ENCODE results near the gene DMAP1. TPM values are rescaled to one million over a fixed set of nuclear protein-coding genes. Genes with fewer than 3 reads are reported as not detected.

The DMAP1 gene
- total and polyA plus RNA-seq, 12 donors: 24.1 to 37.3 (median 28.6) TPM

GRCh38 chr1:44242746-44243145 is 29.5 kb downstream of the DMAP1 start:
- no peak overlapping the region for H3K27ac ChIP-seq
- DNase-seq (no peak), ATAC-seq (no peak)
- 88% methylated on average over 16 of the region's 16 CpGs for WGBS, 2 donors
- no peak overlapping the region for H3K4me3 ChIP-seq
- H3K36me3 ChIP-seq: peaks cover 0 to 29% (median 0%) of the 10 kb centered on the region in 9 donors
- peaks cover 12 to 28% (median 23%) of the 10 kb centered on the region in 9 donors for H3K4me1 ChIP-seq
- no peaks in the 10 kb centered on the region for H3K27me3 ChIP-seq
- H3K9me3 ChIP-seq: no peaks in the 10 kb centered on the region
- TF ChIP-seq CTCF (IDR thresholded peaks at IDR 0.05): no peak
- intact Hi-C loops (cut with DNase I): loop anchor here in 1 of 10 donors (5.0 kb wide), 1 partner anchor 50 kb away; no protein-coding TSS in a partner anchor

GRCh38 chr1:44243782-44244495 is 30.7 kb downstream of the DMAP1 start:
- ATAC-seq (no peak), DNase-seq (no peak)
- no peaks in the 10 kb centered on the region for H3K9me3 ChIP-seq
- H3K36me3 ChIP-seq: peaks cover 0 to 30% (median 0%) of the 10 kb centered on the region in 9 donors
- no peak overlapping the region for H3K27ac ChIP-seq
- H3K4me1 ChIP-seq: peaks cover 12 to 28% (median 22%) of the 10 kb centered on the region in 9 donors
- H3K27me3 ChIP-seq: no peaks in the 10 kb centered on the region
- intact Hi-C loops (cut with DNase I): loop anchor here in 1 of 10 donors (5.0 kb wide), 1 partner anchor 48 kb away; no protein-coding TSS in a partner anchor
- no peak for TF ChIP-seq CTCF (IDR thresholded peaks at IDR 0.05)
- 97 to 98% methylated on average over 7 of the region's 7 CpGs for WGBS, 2 donors
- H3K4me3 ChIP-seq: no peak overlapping the region

GRCh38 chr1:44244986-44245385 is 31.7 kb downstream of the DMAP1 start:
- intact Hi-C loops (cut with DNase I): loop anchor here in 1 of 10 donors (5.0 kb wide), 1 partner anchor 47 kb away; no protein-coding TSS in a partner anchor
- no peak for ATAC-seq

DNA sequence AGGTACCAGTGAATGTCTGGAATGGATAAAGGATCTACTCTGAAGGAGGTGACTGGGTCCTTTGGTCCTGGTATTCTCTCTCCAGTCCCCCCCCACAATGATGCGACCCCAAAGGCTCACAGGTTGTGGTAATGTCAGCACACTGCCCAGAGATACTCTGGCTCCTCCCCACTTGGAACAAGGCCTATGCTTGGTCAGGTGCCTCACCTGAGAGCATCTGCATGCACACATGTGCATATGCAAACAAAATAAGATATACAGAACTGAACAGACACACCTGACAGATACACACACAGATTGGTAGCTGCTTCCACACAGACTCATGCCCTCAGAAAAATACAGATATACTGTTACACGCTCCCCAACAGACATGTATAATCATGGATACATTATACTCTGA is 33.5 kb downstream of the DMAP1 start:
- no peak for DNase-seq
- Histone ChIP-seq H3K27ac (no peak overlapping the region), H3K4me1 (peaks cover 6 to 25% (median 11%) of the 10 kb centered on the region in 9 donors), H3K4me3 (no peak overlapping the region), H3K27me3 (no peaks in the 10 kb centered on the region), H3K9me3 (no peaks in the 10 kb centered on the region), H3K36me3 (peaks cover 0 to 30% (median 0%) of the 10 kb centered on the region in 9 donors)
- ATAC-seq: no peak
- intact Hi-C loops (cut with DNase I): no loop called here
- WGBS, 2 donors: 98% methylated on average over 2 of the region's 2 CpGs
- TF ChIP-seq CTCF (IDR thresholded peaks at IDR 0.05): no peak

More at GRCh38 chr1:44244986-44245385, 31.7 kb downstream of the DMAP1 start:
- 93 to 94% methylated on average over 9 of the region's 9 CpGs for WGBS, 2 donors
- TF ChIP-seq CTCF (IDR thresholded peaks at IDR 0.05): no peak
- Histone ChIP-seq H3K4me1 (peaks cover 6 to 25% (median 15%) of the 10 kb centered on the region in 9 donors), H3K27me3 (no peaks in the 10 kb centered on the region), H3K4me3 (no peak overlapping the region), H3K9me3 (no peaks in the 10 kb centered on the region), H3K36me3 (peaks cover 0 to 30% (median 0%) of the 10 kb centered on the region in 9 donors), H3K27ac (no peak overlapping the region)
- DNase-seq: no peak
